Osteoblast (primary cell): ENCODE data around the gene FURIN. TPM values are rescaled to one million over a fixed set of nuclear protein-coding genes. Genes with fewer than 3 reads are reported as not detected.

Experiments
- DNase-seq: peaks from one replicate; pipeline ENCODE4 v3.0.0; 2011; ENCODE audit warnings: low spot score, mixed read lengths; ENCODE audit not compliant: insufficient read length; ENCODE audit errors: missing footprints
- H2AFZ ChIP-seq: 2 replicates; pipeline ENCODE4 v1.6.0; 2011; ENCODE audit warnings: mild to moderate bottlenecking, low read length
- H3K27ac ChIP-seq: 2 replicates; pipeline ENCODE4 v1.5.1; 2011; ENCODE audit warnings: mild to moderate bottlenecking, low read depth, low read length, moderate library complexity
- H3K27me3 ChIP-seq: 2 replicates; pipeline ENCODE4 v1.6.0; 2012; ENCODE audit warnings: mild to moderate bottlenecking, control low read depth, inconsistent platforms, low read length, moderate library complexity; ENCODE audit not compliant: insufficient read depth
- H3K36me3 ChIP-seq: 2 replicates; pipeline ENCODE4 v1.5.1; 2011; ENCODE audit warnings: mild to moderate bottlenecking, low read length, control low read depth, moderate library complexity; ENCODE audit not compliant: insufficient read depth
- H3K4me1 ChIP-seq: 2 replicates; pipeline ENCODE4 v1.5.1; 2011; ENCODE audit warnings: mild to moderate bottlenecking, low read length, control low read depth, moderate library complexity; ENCODE audit not compliant: insufficient read depth
- H3K4me2 ChIP-seq: 2 replicates; pipeline ENCODE4 v1.6.0; 2011; ENCODE audit warnings: mild to moderate bottlenecking, low read length; ENCODE audit not compliant: insufficient read depth
- H3K4me3 ChIP-seq: fragments of 200-600 bp; sonication (generic); 3 replicates; pipeline ENCODE4 v1.5.1; 2012; ENCODE audit warnings: mild to moderate bottlenecking, low read length, inconsistent platforms; ENCODE audit not compliant: insufficient read depth
- H3K79me2 ChIP-seq: 2 replicates; pipeline ENCODE4 v1.6.0; 2012; ENCODE audit warnings: mild to moderate bottlenecking, low read length, control low read depth, inconsistent platforms; ENCODE audit not compliant: insufficient read depth
- H3K9me3 ChIP-seq: 2 replicates; pipeline ENCODE4 v1.5.1; 2011; ENCODE audit warnings: low read depth, low read length, control low read depth
- H4K20me1 ChIP-seq: 2 replicates; pipeline ENCODE4 v1.6.0; 2012; ENCODE audit warnings: mild to moderate bottlenecking, low read length, control low read depth; ENCODE audit not compliant: insufficient read depth
- total RNA-seq: library from RNA; depleted of rRNA; stranded (reverse); fragments of >200 nt; gene quantifications from 2 replicates; pipeline ENCODE4 v1.2.3, GENCODE V29; 2012
- TF ChIP-seq, protein P1 (sequence below): IDR thresholded peaks from 2 replicates; pipeline ENCODE4 v1.5.1; 2011; ENCODE audit warnings: mild to moderate bottlenecking, low read depth, low read length, moderate library complexity; ENCODE audit errors: extremely low read depth

The FURIN gene
- total RNA-seq, 1 donor, result 39.1 TPM

DNA sequence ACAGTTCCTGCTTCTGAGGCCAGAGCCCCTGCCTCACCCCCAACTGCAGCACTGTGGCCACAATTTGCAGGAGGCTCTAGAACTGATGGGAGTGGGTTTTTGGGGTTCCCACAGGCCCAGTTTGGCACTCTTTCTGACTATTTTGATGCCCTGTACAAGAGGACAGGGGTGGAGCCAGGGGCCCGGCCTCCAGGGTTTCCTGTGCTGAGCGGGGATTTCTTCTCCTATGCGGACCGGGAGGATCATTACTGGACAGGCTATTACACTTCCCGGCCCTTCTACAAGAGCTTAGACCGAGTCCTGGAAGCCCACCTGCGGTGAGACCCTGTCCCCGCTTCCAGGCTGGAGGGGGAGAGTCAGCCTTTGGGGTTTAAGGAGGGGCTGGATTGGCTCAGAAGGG lies 41.6 kb downstream of the FURIN start:
- H3K79me2 ChIP-seq, result no peaks in the 10 kb centered on the region
- H3K36me3 ChIP-seq, result peaks cover 52% of the 10 kb centered on the region
- no peaks in the 10 kb centered on the region for H3K4me1 ChIP-seq
- H3K4me3 ChIP-seq, result no peak overlapping the region
- no peaks in the 10 kb centered on the region for H4K20me1 ChIP-seq
- H2AFZ ChIP-seq, result no peak overlapping the region
- TF ChIP-seq, protein P1, sequence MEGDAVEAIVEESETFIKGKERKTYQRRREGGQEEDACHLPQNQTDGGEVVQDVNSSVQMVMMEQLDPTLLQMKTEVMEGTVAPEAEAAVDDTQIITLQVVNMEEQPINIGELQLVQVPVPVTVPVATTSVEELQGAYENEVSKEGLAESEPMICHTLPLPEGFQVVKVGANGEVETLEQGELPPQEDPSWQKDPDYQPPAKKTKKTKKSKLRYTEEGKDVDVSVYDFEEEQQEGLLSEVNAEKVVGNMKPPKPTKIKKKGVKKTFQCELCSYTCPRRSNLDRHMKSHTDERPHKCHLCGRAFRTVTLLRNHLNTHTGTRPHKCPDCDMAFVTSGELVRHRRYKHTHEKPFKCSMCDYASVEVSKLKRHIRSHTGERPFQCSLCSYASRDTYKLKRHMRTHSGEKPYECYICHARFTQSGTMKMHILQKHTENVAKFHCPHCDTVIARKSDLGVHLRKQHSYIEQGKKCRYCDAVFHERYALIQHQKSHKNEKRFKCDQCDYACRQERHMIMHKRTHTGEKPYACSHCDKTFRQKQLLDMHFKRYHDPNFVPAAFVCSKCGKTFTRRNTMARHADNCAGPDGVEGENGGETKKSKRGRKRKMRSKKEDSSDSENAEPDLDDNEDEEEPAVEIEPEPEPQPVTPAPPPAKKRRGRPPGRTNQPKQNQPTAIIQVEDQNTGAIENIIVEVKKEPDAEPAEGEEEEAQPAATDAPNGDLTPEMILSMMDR, result no peak
- DNase-seq, result no peak
- H3K27ac ChIP-seq, result no peak overlapping the region
- no peak overlapping the region for H3K4me2 ChIP-seq
- H3K9me3 ChIP-seq, result no peaks in the 10 kb centered on the region
- no peaks in the 10 kb centered on the region for H3K27me3 ChIP-seq

DNA sequence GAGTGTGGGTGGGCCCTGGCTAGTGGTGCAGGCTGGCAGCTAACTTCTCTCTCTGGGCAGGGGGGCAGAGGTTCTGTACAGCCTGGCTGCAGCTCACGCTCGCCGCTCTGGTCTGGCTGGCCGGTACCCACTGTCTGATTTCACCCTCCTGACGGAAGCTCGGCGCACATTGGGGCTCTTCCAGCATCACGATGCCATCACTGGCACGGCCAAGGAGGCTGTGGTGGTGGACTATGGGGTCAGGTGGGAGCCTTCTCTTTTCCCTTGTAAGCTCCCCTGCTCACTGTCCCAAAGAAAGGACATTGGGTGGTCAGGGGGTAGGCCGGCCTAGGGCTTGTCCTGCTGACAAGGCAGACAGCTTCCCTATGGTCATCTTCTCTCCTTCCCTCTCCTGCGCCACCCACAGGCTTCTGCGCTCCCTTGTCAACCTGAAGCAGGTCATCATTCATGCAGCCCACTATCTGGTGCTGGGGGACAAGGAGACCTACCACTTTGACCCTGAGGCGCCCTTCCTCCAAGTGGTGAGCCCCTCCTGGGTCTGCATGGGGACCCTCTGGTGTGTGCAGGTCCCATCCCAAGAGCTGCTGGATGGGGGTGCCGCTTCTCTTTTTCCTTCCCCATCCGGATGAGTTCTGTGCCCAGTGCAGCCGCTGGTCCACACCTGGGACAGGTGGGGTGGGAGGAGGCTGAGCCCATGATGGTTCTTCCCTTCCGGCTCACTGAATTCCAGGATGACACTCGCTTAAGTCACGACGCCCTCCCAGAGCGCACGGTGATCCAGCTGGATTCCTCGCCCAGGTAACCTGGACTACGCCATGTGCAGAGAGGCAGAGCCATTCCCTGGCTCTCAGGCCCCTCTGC lies 42.3 kb downstream of the FURIN start:
- H3K36me3 ChIP-seq, result peaks cover 56% of the 10 kb centered on the region
- no peak overlapping the region for H3K4me2 ChIP-seq
- H2AFZ ChIP-seq, result no peak overlapping the region
- TF ChIP-seq, protein P1, result no peak
- peak; percentile 81 for DNase-seq
- H3K27ac ChIP-seq, result no peak overlapping the region
- H3K4me1 ChIP-seq, result no peaks in the 10 kb centered on the region
- no peaks in the 10 kb centered on the region for H4K20me1 ChIP-seq
- H3K27me3 ChIP-seq, result no peaks in the 10 kb centered on the region
- H3K9me3 ChIP-seq, result no peaks in the 10 kb centered on the region
- no peaks in the 10 kb centered on the region for H3K79me2 ChIP-seq
- H3K4me3 ChIP-seq, result no peak overlapping the region

DNA sequence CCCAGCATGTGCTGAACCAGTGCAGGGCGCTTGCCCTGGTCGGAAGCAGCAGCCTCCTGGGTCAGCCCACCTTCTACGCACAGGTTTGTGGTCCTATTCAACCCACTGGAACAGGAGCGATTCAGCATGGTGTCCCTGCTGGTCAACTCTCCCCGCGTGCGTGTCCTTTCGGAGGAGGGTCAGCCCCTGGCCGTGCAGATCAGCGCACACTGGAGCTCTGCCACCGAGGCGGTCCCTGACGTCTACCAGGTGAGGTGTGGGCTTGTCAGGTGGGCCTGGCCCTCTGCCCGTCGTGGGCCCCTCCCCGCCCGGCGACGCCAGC lies 42.9 kb downstream of the FURIN start:
- no peak overlapping the region for H3K27ac ChIP-seq
- no peaks in the 10 kb centered on the region for H3K9me3 ChIP-seq
- no peak for DNase-seq
- H3K4me1 ChIP-seq, result no peaks in the 10 kb centered on the region
- no peak overlapping the region for H2AFZ ChIP-seq
- no peaks in the 10 kb centered on the region for H4K20me1 ChIP-seq
- TF ChIP-seq, protein P1, result no peak
- H3K36me3 ChIP-seq, result peaks cover 57% of the 10 kb centered on the region
- no peaks in the 10 kb centered on the region for H3K79me2 ChIP-seq
- H3K4me3 ChIP-seq, result no peak overlapping the region
- H3K27me3 ChIP-seq, result no peaks in the 10 kb centered on the region
- no peak overlapping the region for H3K4me2 ChIP-seq

GRCh38 chr15:90911906-90912769 lies 43.8 kb downstream of the FURIN start:
- peak; percentile 79 for DNase-seq
- H3K27ac ChIP-seq, result no peak overlapping the region
- TF ChIP-seq, protein P1, result no peak
- no peaks in the 10 kb centered on the region for H3K4me1 ChIP-seq
- no peaks in the 10 kb centered on the region for H3K27me3 ChIP-seq
- H3K9me3 ChIP-seq, result no peaks in the 10 kb centered on the region
- peaks cover 57% of the 10 kb centered on the region for H3K36me3 ChIP-seq
- no peaks in the 10 kb centered on the region for H3K79me2 ChIP-seq
- H2AFZ ChIP-seq, result no peak overlapping the region
- H3K4me2 ChIP-seq, result no peak overlapping the region
- H3K4me3 ChIP-seq, result no peak overlapping the region
- no peaks in the 10 kb centered on the region for H4K20me1 ChIP-seq
